Measurements from ENCODE around the gene MPL. TPM values are rescaled to one million over a fixed set of nuclear protein-coding genes. Genes with fewer than 3 reads are reported as not detected.

MPL gene
- total RNA-seq, result not detected in 2 replicates

DNA sequence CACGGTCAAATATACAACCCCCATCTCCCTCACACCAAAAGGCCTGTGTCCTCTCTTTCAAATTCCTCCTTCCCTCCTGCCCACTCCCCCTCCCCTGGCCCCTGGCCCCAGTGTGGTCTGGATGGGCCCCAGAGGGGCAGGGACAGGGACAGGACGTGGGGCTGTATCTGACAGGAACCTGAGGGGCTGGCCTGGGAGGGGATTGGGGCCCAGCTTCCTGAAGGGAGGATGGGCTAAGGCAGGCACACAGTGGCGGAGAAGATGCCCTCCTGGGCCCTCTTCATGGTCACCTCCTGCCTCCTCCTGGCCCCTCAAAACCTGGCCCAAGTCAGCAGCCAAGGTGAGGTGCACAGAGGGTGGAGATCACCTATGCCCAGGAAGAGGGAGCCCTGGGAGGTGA lies at the start of gene MPL:
Gene MPL, plus strand, starts transcription at position 231 of the 400 bp plus-strand sequence. Its CDS starts 31 bp downstream, at position 262.
- Histone ChIP-seq H3K4me2 (ENCODE audit: insufficient read depth, low read length) (no peak within 1 kb of the TSS), H3K4me1 (ENCODE audit: insufficient read depth, low read length) (no peaks in the 10 kb centered on the region), H3K27ac (ENCODE audit: low read depth, low read length) (no peak within 1 kb of the TSS), H3K36me3 (ENCODE audit: insufficient read depth, low read length) (no peaks in the 10 kb centered on the region), H4K20me1 (ENCODE audit: insufficient read depth, low read length) (no peaks in the 10 kb centered on the region), H3K4me3 (ENCODE audit: insufficient read depth, low read length) (no peak within 1 kb of the TSS), H3K9me3 (ENCODE audit: low read depth, low read length) (no peaks in the 10 kb centered on the region), H2AFZ (ENCODE audit: low read length) (no peak within 1 kb of the TSS), H3K79me2 (ENCODE audit: insufficient read depth, low read length) (no peaks in the 10 kb centered on the region), H3K27me3 (ENCODE audit: insufficient read depth, low read length) (peaks cover 18% of the 10 kb centered on the region)
- DNase-seq (ENCODE audit: insufficient read length, low spot score, missing footprints), result no peak
- TF ChIP-seq CTCF (IDR thresholded peaks at IDR 0.05; ENCODE audit: extremely low read depth, low read depth, low read length), result no peak

GRCh38 chr1:43288058-43288784 lies 49.4 kb upstream of the MPL start:
- TF ChIP-seq CTCF (IDR thresholded peaks at IDR 0.05; ENCODE audit: extremely low read depth, low read depth, low read length), result no peak
- peak; percentile 17 for DNase-seq (ENCODE audit: insufficient read length, low spot score, missing footprints)

GRCh38 chr1:43288785-43289706 lies 48.6 kb upstream of the MPL start:
- Histone ChIP-seq H3K4me3 (ENCODE audit: insufficient read depth, low read length) (no peak overlapping the region), H3K27me3 (ENCODE audit: insufficient read depth, low read length) (peaks cover 12% of the 10 kb centered on the region), H3K9me3 (ENCODE audit: low read depth, low read length) (no peaks in the 10 kb centered on the region), H3K4me2 (ENCODE audit: insufficient read depth, low read length) (no peak overlapping the region), H2AFZ (ENCODE audit: low read length) (no peak overlapping the region), H3K79me2 (ENCODE audit: insufficient read depth, low read length) (no peaks in the 10 kb centered on the region), H4K20me1 (ENCODE audit: insufficient read depth, low read length) (no peaks in the 10 kb centered on the region), H3K4me1 (ENCODE audit: insufficient read depth, low read length) (peaks cover 2% of the 10 kb centered on the region), H3K36me3 (ENCODE audit: insufficient read depth, low read length) (no peaks in the 10 kb centered on the region), H3K27ac (ENCODE audit: low read depth, low read length) (no peak overlapping the region)
- DNase-seq (ENCODE audit: insufficient read length, low spot score, missing footprints), result no peak
- TF ChIP-seq CTCF (IDR thresholded peaks at IDR 0.05; ENCODE audit: extremely low read depth, low read depth, low read length), result no peak

More at GRCh38 chr1:43288058-43288784, 49.4 kb upstream of the MPL start:
- no peak overlapping the region for H2AFZ ChIP-seq (ENCODE audit: low read length)
- H3K4me3 ChIP-seq (ENCODE audit: insufficient read depth, low read length), result no peak overlapping the region
- no peaks in the 10 kb centered on the region for H3K4me1 ChIP-seq (ENCODE audit: insufficient read depth, low read length)
- peaks cover 12% of the 10 kb centered on the region for H3K27me3 ChIP-seq (ENCODE audit: insufficient read depth, low read length)
- H3K79me2 ChIP-seq (ENCODE audit: insufficient read depth, low read length), result no peaks in the 10 kb centered on the region
- no peaks in the 10 kb centered on the region for H3K9me3 ChIP-seq (ENCODE audit: low read depth, low read length)
- H3K36me3 ChIP-seq (ENCODE audit: insufficient read depth, low read length), result no peaks in the 10 kb centered on the region
- no peak overlapping the region for H3K4me2 ChIP-seq (ENCODE audit: insufficient read depth, low read length)
- H3K27ac ChIP-seq (ENCODE audit: low read depth, low read length), result no peak overlapping the region
- H4K20me1 ChIP-seq (ENCODE audit: insufficient read depth, low read length), result no peaks in the 10 kb centered on the region

GRCh38 chr1:43292216-43292615 lies 45.4 kb upstream of the MPL start:
- DNase-seq (ENCODE audit: insufficient read length, low spot score, missing footprints), result no peak
- no peak overlapping the region for H2AFZ ChIP-seq (ENCODE audit: low read length)
- H4K20me1 ChIP-seq (ENCODE audit: insufficient read depth, low read length), result no peaks in the 10 kb centered on the region
- H3K4me1 ChIP-seq (ENCODE audit: insufficient read depth, low read length), result peaks cover 22% of the 10 kb centered on the region
- no peaks in the 10 kb centered on the region for H3K36me3 ChIP-seq (ENCODE audit: insufficient read depth, low read length)
- peaks cover 11% of the 10 kb centered on the region for H3K27me3 ChIP-seq (ENCODE audit: insufficient read depth, low read length)
- no peak overlapping the region for H3K4me3 ChIP-seq (ENCODE audit: insufficient read depth, low read length)
- no peak overlapping the region for H3K4me2 ChIP-seq (ENCODE audit: insufficient read depth, low read length)
- H3K9me3 ChIP-seq (ENCODE audit: low read depth, low read length), result no peaks in the 10 kb centered on the region
- no peaks in the 10 kb centered on the region for H3K79me2 ChIP-seq (ENCODE audit: insufficient read depth, low read length)
- no peak overlapping the region for H3K27ac ChIP-seq (ENCODE audit: low read depth, low read length)
- no peak for TF ChIP-seq CTCF (IDR thresholded peaks at IDR 0.05; ENCODE audit: extremely low read depth, low read depth, low read length)
